PFSK-1 (cell line): Measurements from ENCODE around the gene PHAX.

Source experiments
- POLR2AphosphoS5 ChIP-seq: IDR thresholded peaks from 2 replicates; pipeline ENCODE4 v1.6.1; 2012; ENCODE audit warnings: low read depth, mild to moderate bottlenecking, control low read depth, low read length, moderate library complexity
- REST ChIP-seq, 2 experiments: IDR thresholded peaks; 2 replicates each; pipeline versions ENCODE4 v1.6.1 to v1.8.0; 2011 to 2012; ENCODE audit warnings: low read depth in 2 of 2, low read length in 2 of 2, control low read depth in 1 of 2, inconsistent platforms in 1 of 2, mild to moderate bottlenecking in 1 of 2, moderate library complexity in 1 of 2; ENCODE audit not compliant: insufficient read depth in 1 of 2
- SIN3A ChIP-seq: IDR thresholded peaks from 2 replicates; pipeline ENCODE4 v1.6.1; 2012; ENCODE audit warnings: mild to moderate bottlenecking, low read length, moderate library complexity, borderline replicate concordance; ENCODE audit not compliant: insufficient read depth

- TF ChIP-seq POLR2AphosphoS5 (no peak), REST (IDR thresholded peaks at IDR 0.05; ENCODE audit: insufficient read depth in 1 of 2, low read depth in 2 of 2, low read length in 2 of 2) (no peak), SIN3A (no peak)
Measured at GRCh38 chr5:126619781-126620180, 19.0 kb downstream of the PHAX start.
